Stimulated activated CD8-positive, alpha-beta memory T cell treated with anti-CD3 and anti-CD28 coated beads, Interleukin-7, amount 100 ng/mL, for 4 hours (primary cell): ENCODE data around the gene ZNF101.
A peak's percentile ranks its signal among the peaks of the same experiment; 100 is the strongest.

Experiments
- DNase-seq, 2 donors: peaks; one replicate each; pipeline ENCODE4 v3.0.0-alpha.2; 2020; ENCODE audit warnings: low read depth in 2 of 2

Gene ZNF101

DNA sequence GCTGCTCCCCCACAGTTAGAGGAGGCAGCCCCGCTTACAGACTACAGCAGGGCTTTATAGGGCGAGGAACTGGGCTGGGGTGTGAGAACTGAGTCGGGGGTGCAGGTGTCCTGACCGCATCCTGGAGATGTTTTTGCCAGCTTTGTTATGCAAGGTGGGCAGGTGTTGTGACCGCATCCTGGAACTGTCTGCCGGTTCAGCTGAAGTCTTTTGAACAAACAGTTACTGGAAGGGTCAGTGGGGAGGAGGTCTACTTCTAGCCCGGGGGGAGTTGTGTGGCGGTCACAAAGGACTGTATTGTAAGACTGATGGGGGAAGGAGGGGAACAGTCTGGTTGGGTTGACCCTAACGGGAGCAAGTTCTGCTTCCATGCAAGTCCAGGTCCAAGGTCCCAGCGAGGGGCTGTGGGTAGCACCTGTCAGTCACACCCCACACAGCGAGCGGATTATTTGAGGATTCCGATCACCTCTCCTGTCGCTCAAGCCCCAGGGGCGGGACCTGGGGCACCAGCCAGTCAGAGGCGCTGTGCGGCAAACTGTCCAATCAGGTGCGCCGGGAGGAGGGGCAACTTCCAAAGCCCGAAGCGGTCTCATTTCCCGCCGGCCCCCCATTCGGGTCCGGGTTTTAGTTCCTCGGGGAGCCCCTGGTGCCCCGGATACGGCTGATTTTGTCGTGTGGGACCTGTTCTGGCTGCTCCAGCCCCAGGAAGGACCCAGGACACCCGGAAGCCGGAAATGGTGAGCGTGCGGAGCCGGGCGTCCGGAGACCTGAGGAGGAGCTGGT lies at the start of gene ZNF101:
ZNF101 (plus strand) TSS at position 610 of the 783 bp plus-strand sequence; CDS start at position 735, 125 bp downstream.
- peak; percentile 88 to 94 for DNase-seq

DNA sequence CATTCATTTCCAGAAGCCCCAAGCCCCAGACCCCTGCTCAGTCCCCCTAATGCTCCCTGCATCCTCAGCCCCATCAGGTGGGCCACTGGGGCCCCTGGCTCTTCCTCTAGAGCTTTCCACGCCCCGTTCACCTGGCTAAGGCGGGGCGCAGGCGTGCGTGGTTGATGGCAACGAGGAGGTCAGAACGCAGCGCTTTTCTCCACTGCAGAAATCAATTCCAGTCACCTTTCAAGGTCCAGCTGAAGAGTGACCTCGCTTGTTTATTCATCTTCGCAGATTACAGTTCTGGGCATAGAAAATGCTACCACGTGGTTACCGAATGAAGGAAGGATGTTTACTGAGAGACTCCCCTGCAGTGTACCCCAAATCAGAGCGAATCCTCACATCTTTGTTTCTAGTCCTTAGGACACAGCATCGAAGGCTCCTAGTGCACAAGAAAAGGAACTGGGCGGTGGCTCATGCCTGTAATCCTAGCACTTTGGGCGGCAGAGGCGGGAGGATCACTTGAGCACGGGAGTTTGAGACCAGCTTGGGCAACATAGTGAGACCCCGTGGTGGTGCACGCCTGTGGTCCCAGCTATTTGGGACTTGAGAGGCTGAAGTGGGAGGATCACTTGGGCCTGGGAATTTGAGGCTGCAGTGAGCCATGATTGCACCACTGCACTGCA lies 49.3 kb upstream of the ZNF101 start:
- no peak for DNase-seq

DNA sequence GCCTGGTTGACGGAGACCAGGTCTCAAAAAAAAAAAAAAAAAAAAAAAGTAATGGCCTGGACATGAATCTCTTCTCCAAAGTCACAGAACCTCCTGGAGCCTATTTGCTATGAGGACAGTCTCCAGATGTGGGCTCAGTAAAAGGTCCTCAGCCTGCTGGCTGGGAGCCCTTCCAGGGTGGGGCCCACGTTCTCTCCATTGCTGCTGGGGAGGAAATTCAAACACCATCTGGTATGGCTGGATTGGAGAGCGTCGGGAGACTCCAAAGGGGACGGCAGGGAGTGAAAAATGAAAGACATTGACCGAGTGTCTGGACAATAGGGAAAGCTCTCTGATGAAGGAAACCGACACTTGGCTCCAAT lies 48.8 kb upstream of the ZNF101 start:
- DNase-seq, result no peak

- no peak for DNase-seq
These were observed 45.3 kb upstream of the ZNF101 start for GRCh38 chr19:19623383-19623782.

DNA sequence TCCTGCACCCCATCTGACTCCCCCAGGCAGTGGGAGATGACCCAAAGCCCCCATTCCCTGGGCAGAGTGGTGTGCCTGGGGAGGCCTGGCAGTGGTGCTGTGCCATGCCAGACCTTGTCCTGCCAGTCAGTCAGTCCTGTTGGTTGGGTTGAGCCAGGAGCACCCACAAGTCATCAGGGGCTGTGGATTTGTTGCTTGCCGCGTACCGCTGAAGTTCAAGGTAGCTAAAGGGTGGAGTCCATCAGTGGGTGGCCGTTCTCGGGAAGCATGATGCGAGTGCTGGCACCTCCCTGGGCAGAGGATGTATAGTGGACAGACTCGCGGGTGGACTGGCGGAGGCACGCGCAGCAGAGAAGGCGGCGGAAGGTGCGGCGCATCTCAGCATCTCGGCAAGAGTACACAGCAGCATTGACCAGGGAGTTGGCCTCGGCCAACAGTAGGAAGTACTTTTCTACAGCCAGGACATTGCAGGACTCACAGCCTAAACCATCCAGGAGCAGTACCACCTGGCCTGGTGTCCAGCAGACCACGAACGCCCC lies 44.5 kb upstream of the ZNF101 start:
- DNase-seq, result no peak

GRCh38 chr19:19626516-19627472 lies 41.8 kb upstream of the ZNF101 start:
- DNase-seq, result no peak

- DNase-seq, result peak; percentile 43 to 75
These were observed 40.8 kb upstream of the ZNF101 start, which contains the start of gene LPAR2 for GRCh38 chr19:19627621-19628500. TSS of gene LPAR2 (minus strand) at chr19:19628220. CDS start at chr19:19627275, 945 bp downstream.

DNA sequence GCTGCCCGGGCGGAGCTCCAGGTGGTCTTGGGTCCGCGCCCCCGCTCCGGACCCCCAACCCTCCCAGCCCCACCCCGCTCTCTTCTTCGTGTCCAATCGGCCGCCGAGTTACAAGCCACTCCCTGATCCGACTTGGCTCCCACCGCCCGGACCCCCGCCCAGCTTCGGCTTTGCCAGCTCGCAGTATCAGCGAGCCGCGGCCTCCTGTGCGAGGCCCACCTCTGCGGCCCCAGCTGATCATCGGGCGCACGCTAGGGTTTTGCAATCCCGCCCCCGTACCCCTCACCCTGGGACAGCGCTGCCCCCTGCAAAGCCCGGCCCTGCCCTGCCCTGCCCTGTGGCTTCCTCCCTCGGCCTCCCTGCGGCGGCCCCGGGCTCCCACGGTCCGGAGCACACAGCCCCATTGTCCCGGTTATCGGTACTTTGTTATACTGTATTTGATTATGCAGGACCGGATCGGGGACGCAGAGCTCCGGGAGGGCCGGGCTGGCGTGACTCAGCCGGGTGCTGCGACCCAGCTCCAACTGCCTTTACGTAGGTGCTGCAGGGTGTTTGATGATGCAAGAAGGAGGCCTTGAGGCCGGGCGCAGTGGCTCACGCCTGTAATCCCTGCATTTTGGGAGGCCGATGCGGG lies 40.0 kb upstream of the ZNF101 start:
- DNase-seq, result peak in 1 of 2 donors; percentile 57

- DNase-seq, result no peak
These were observed 38.6 kb upstream of the ZNF101 start for GRCh38 chr19:19630062-19630414.

GRCh38 chr19:19630426-19630825 lies 38.2 kb upstream of the ZNF101 start:
- no peak for DNase-seq

- no peak for DNase-seq
These were observed 37.3 kb upstream of the ZNF101 start for GRCh38 chr19:19631346-19631745.

- no peak for DNase-seq
These were observed 36.0 kb upstream of the ZNF101 start for GRCh38 chr19:19632661-19633060.

GRCh38 chr19:19633711-19634515 lies 34.7 kb upstream of the ZNF101 start:
- DNase-seq, result no peak

- DNase-seq, result no peak
These were observed 33.9 kb upstream of the ZNF101 start for GRCh38 chr19:19634516-19635312.

DNA sequence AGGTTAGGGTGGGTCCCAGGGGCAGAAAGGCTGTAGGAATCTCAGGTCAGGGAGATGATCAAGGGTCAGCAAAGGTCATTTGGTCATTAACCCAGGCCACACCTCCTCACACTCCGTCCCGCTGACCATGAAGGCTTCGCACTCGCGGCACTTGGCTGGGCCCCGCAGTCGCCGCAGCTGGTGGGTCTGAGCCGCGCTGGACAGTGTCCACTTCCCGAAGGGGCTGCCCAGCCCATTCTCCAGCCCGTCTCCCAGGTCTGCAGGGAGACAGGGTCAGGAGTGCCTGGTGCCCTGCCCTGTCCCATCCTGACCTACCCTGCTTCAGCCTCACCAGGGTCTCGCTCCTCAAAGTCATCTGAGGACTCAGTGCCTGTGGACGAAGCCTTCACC lies 33.3 kb upstream of the ZNF101 start:
- no peak for DNase-seq

GRCh38 chr19:19636573-19637185 lies 32.0 kb upstream of the ZNF101 start:
- no peak for DNase-seq

DNA sequence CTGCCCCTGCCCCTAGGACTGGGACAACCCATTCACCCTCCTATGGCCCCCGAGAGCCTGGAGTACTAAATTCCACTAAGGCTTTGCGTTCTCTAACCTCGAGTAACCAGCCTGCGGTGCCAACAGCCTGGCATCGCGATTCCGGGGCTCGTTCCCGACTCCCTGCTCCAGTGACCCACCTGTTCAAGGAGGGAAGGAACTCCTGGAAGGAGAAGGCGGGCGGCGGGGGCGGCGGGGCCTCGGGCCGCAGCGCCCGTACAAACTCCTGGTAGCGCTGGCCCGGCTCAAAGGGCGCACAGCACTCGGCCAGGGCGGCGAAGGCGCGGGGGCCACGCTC lies 31.5 kb upstream of the ZNF101 start:
- DNase-seq, result no peak

DNA sequence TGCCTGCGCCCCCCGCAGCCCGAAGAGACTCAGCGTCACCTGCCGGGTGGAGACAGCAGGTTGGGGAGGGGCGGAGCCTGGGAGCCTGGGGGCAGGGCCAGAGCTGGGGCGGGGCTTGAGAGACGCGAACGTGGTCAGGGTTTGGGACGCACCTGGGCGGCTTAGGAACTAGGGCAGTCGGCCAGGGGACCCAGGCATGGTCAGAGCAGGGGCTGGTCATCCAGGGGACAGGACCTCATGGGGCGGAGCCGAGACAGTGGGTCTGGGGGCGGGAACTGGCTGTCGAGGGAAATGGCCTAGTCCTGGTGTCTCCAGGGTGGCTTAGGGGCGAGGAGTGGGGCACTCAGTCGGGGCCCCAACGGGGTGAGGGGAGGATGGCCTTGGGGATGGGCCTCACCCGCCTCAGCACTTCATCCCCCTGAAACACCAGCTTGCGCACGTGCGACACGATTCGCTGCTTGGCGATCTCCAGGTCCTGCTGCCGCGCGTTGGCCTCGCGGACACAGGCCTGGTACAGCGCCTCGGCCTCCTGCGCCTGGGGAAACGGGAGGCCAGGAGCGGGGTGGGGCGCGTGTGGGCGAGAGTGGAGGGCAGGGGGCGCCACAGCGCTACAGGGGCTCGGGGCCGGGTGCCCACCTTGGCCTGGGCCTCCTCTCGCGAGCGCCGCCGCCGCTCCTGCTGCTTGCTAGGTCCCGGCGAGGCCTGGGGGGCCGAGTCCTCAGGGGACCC lies 31.0 kb upstream of the ZNF101 start:
- DNase-seq, result no peak
